HepG2 (cell line): ENCODE results near the gene CNDP1.

ENCODE experiments used
- BHLHE40 ChIP-seq: IDR thresholded peaks from 2 replicates; pipeline ENCODE4 v1.6.1; 2011; ENCODE audit warnings: low read length, improper control_type of control experiment
- KDM6A ChIP-seq: IDR thresholded peaks from 2 replicates; pipeline ENCODE4 v1.6.1; 2016; ENCODE audit warnings: low read depth
- SMAD3 ChIP-seq: sonication (generic); formaldehyde crosslinking; IDR thresholded peaks from 2 replicates; pipeline ENCODE4 v1.4.0; 2020; ENCODE audit warnings: missing genetic modification reagents
- ZBTB21 ChIP-seq: sonication (generic); formaldehyde crosslinking; IDR thresholded peaks from 2 replicates; pipeline ENCODE4 v1.4.0; 2020; ENCODE audit warnings: missing genetic modification reagents
- TF ChIP-seq, protein P1 (sequence below), 2 experiments: fragments of 450-650 bp in 1 of 2; sonication (generic) in 1 of 2; formaldehyde crosslinking; IDR thresholded peaks; 2 replicates each; pipeline versions ENCODE4 v1.5.0 to v1.8.0; 2020 to 2022; ENCODE audit warnings: mild to moderate bottlenecking in 1 of 2, missing genetic modification reagents in 1 of 2
- TF ChIP-seq, protein P2 (sequence below): sonication (generic); formaldehyde crosslinking; IDR thresholded peaks from 2 replicates; pipeline ENCODE4 v1.9.0; 2021; ENCODE audit warnings: missing genetic modification reagents, borderline replicate concordance
- TF ChIP-seq, protein P3 (sequence below): sonication (generic); formaldehyde crosslinking; IDR thresholded peaks from 2 replicates; pipeline ENCODE4 v1.9.0; 2021; ENCODE audit warnings: missing genetic modification reagents, borderline replicate concordance

GRCh38 chr18:74510770-74511095 lies 23.6 kb upstream of the CNDP1 start:
- TF ChIP-seq ZBTB21 (CRISPR knock-in tag) (no peak), BHLHE40 (no peak), SMAD3 (CRISPR knock-in tag) (no peak), KDM6A (CRISPR knock-in tag) (no peak)
- TF ChIP-seq, protein P1, sequence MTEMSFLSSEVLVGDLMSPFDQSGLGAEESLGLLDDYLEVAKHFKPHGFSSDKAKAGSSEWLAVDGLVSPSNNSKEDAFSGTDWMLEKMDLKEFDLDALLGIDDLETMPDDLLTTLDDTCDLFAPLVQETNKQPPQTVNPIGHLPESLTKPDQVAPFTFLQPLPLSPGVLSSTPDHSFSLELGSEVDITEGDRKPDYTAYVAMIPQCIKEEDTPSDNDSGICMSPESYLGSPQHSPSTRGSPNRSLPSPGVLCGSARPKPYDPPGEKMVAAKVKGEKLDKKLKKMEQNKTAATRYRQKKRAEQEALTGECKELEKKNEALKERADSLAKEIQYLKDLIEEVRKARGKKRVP (CRISPR knock-in tag; IDR thresholded peaks at IDR 0.05), result no peak
- TF ChIP-seq, protein P2, sequence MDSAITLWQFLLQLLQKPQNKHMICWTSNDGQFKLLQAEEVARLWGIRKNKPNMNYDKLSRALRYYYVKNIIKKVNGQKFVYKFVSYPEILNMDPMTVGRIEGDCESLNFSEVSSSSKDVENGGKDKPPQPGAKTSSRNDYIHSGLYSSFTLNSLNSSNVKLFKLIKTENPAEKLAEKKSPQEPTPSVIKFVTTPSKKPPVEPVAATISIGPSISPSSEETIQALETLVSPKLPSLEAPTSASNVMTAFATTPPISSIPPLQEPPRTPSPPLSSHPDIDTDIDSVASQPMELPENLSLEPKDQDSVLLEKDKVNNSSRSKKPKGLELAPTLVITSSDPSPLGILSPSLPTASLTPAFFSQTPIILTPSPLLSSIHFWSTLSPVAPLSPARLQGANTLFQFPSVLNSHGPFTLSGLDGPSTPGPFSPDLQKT (CRISPR knock-in tag), result no peak
- TF ChIP-seq, protein P3, sequence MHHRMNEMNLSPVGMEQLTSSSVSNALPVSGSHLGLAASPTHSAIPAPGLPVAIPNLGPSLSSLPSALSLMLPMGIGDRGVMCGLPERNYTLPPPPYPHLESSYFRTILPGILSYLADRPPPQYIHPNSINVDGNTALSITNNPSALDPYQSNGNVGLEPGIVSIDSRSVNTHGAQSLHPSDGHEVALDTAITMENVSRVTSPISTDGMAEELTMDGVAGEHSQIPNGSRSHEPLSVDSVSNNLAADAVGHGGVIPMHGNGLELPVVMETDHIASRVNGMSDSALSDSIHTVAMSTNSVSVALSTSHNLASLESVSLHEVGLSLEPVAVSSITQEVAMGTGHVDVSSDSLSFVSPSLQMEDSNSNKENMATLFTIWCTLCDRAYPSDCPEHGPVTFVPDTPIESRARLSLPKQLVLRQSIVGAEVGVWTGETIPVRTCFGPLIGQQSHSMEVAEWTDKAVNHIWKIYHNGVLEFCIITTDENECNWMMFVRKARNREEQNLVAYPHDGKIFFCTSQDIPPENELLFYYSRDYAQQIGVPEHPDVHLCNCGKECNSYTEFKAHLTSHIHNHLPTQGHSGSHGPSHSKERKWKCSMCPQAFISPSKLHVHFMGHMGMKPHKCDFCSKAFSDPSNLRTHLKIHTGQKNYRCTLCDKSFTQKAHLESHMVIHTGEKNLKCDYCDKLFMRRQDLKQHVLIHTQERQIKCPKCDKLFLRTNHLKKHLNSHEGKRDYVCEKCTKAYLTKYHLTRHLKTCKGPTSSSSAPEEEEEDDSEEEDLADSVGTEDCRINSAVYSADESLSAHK (CRISPR knock-in tag), result no peak
